Brain pericyte (primary cell): ENCODE measurements around the gene SPATA18.

ENCODE experiments used
- DNase-seq: peaks from one replicate; pipeline ENCODE4 v3.0.0-alpha.2; 2012; ENCODE audit warnings: low read depth, low spot score

SPATA18 gene, protein sequence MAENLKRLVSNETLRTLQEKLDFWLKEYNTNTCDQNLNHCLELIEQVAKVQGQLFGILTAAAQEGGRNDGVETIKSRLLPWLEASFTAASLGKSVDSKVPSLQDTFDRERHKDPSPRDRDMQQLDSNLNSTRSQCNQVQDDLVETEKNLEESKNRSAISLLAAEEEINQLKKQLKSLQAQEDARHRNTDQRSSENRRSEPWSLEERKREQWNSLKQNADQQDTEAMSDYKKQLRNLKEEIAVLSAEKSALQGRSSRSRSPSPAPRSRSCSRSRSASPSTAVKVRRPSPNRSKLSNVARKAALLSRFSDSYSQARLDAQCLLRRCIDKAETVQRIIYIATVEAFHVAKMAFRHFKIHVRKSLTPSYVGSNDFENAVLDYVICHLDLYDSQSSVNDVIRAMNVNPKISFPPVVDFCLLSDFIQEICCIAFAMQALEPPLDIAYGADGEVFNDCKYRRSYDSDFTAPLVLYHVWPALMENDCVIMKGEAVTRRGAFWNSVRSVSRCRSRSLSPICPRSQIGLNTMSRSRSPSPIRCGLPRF

DNA sequence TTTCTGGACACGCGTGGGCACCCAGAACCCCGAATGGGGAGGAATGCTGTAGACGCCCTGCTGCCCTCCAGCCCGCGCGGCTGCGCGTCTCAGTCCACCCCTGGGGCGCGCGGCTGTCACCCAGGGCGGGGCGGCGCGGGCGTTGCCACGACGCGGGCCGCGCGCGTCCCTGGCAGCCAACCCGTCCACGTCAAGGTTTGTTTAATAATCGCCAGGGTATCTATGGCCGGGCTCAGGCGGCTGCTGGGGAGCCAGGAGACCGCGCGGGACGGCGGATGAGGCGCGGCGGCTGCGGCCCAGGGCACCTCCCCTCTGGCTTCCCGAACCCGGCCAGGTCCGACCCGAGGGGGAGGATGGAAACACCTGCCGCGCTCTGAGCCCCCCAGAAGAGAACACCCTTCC, at the start of gene SPATA18:
Gene SPATA18 (plus strand): TSS at position 92 of the 402 bp plus-strand sequence. CDS start 401 bp downstream, outside the sequence.
- no peak for DNase-seq

DNA sequence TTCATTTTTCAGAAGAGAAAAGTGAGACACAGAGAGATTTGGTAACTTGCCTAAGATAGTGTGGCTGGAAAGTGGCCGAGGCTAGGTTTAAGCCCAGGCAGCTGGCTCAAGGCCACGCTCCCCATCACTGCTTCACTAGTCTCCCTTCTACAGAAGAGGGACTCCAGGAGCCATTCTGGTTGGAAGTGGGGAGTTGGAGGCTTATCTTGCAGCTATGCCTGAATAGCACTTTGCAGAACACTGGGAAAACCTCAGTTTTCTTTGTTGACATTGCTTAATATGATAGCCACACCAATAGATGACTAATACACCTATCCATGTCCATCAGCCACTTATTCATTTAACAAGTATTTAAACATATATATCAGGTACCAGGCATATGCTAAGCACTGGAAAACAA, 49.5 kb upstream of the SPATA18 start:
- no peak for DNase-seq

DNA sequence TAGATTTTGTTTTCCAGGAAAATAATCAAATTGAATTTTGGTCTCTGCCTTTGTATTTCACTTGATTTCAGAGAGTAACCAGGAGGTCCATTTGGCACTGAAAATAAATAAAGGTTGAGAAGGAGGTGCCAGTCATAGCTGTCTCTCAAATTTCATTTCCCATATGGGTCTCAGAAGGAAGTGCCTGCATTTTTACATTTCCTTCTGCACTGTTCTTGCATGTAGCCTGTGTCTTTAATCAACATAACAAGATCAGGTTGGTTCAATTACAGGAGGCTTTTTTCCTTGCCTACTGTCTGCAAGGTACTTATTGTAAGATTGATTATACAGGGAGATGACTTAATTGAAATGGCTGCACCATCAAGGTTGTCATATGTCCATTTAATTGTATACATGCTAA, 46.7 kb upstream of the SPATA18 start:
- no peak for DNase-seq

DNA sequence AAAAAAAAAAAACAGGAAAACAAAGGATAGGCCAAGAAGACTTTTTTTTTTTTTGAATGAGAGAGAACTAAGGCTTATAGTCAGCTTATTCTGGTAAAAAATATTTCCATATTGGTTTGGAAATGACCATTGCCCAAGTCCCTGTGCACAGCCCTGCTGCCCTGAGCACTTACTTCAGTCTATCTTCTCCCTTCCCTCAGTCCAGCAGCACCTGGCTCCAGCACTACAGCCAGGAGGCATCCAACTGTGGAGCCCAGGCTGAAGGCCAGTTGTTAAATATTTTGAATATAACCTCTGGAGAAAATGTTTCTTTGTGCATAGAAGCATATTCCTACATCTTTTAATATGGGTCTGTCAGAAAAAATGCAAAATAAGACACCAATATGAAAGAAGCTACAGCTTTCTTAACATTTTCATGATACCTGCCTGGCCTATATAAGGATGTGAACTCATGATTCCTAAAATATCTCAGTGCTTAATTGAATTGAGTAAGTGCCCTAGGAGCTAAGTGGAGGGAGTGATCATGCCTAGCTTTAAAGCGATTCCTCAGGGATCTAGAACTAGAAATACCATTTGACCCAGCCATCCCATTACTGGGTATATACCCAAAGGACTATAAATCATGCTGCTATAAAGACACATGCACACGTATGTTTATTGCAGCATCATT, 45.4 kb upstream of the SPATA18 start:
- no peak for DNase-seq

DNA sequence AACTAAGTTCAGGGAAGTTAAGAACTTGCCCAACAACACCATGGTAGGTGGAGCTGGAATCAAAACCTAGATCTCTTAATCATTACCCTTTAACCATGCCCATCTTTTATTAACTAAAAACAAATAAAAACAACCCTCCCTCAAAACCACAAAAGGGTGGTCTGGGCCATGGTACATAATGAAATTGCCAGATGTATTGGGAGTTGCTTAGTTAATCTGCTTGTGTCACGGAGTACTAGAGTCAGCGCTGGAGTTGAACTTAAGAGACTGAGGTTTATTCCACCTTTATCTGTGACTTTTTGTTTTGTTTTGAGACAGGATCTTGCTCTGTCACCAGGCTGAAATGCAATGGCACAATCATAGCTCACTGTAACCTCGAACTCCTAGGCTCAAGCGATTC, 44.2 kb upstream of the SPATA18 start:
- DNase-seq = no peak

DNA sequence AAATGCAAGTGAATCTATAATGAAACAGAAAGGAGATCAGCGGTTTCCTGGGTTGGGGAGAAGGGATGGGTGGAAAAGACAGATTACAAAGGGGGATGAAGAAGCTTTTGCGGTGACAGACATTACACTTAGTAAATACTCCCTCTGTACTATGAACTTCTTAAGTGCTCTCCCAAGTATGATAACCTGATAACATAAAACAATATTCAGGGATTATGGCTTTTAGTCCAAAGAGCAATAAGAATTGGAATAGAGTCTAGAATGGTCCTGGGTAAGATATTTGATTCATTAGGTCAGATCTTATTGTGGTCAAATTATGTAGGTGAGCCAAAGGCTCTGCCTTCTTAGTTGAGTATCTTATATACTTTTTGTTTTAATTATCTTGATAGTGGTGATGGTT, 40.1 kb upstream of the SPATA18 start:
- DNase-seq = no peak

DNA sequence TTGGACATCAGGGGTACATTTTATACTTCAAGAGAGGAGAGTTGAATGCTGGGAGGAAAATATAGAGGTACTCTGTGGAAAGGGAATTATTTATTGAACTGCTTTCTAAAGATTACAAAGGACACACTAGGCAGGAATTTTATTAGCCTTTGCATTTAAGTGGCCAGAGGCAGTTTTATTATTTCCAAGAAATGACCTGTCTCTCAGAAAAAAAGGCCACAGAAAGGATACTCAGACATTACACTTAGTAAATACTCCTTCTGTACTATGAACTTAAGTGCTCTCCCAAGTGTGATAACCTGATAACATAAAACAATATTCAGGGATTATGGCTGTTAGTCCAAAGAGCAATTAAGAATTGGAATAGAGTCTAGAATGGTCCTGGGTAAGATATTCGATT, 38.5 kb upstream of the SPATA18 start:
- DNase-seq = no peak

GRCh38 chr4:52014903-52015302, 36.2 kb upstream of the SPATA18 start:
- DNase-seq = no peak

DNA sequence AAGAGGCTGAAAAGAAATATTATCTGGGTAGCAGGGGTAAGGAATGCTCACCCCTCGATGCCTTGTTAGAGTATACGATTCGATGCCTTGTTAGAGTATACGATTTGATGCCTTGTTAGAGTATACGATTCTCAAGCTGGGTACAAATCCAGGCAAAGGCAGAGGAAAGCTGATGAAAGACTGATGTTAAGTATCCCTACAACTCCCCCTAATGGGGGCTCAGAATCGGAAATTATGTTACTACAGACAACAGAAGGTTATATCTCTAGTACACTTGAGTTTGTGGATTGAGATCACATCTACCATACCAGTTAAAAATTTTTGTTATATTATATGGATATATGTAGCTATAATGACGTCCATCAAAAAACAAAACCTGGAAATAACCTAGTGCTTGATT, 35.7 kb upstream of the SPATA18 start:
- DNase-seq = no peak

DNA sequence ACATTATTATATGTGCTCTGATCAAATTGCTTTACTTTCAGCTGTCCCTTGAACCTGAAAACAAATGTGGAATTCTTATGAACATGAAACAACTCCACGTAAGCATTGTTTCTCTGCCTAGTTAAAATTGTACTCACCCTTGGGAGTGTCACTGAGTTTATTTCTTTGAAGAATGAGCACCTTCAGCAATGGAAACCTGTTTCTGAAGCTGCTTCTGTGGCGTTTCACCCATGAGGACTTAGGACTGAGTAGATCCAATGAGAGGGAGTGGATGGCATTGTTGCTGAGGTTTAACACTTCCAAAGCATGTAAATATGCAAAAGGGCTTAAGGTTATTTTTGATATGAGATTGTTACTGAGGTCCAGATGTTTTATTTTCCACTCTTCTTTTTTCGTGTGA, 34.1 kb upstream of the SPATA18 start:
- no peak for DNase-seq

- DNase-seq = no peak
Measured at GRCh38 chr4:52017814-52018213, 33.3 kb upstream of the SPATA18 start.

DNA sequence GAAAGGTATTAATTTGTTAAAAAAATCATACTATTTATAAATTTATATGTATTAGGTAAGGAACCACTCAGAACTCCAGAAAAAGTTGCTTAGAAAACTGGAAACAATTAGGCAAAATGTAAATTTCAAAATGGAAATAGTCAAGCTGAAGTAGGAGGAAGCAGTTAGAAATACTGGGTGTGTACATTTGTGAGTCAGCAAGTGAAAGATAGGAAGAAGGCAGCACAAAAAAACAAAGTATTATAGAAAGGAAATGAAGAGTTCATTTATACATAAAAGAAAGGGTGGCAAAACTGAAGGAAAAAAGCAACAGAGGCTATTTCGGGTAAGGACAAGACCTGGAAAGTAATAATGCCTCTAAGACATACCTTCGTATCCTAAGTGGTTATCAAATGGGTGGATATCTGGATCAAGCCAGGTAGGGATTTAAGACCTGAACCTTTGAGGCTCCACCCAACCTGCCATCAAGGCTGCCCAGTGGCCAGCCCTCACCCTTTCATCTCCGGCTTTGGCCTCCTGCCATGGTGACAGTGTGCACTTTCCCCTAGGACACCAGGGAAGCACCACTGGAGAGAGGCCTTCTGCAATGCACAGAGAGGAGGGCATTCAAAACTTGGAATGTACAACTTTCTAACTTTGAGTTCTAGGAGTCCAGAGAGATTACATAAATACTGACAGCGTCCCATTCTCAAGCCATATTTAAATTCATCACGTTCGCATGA, 31.0 kb upstream of the SPATA18 start, which contains the start of gene LRRC66:
Gene LRRC66 (minus strand): TSS at position 428 of the 722 bp plus-strand sequence. CDS start 2,750 bp downstream, outside the sequence.
- no peak for DNase-seq

DNA sequence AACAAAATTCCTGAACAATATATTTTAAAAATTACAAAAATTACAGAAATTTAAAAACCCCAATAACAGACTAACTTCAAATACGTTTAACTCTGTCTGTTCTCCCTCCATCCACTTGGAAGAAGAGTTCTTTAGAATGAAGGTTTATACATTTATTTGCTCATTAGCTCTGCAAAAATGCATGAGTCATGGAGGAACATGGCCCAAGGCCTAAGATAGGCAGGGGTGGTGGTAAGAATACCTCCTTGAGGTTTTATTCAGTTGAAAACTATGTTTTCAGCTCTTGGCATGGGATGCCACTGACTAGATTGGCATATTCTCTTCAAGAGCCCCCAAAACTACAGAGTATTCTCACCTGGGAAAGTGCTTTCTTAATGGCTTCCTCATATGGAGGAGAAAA, 22.1 kb upstream of the SPATA18 start:
- no peak for DNase-seq

- no peak for DNase-seq
Measured at GRCh38 chr4:52032005-52032404, 19.1 kb upstream of the SPATA18 start.

DNA sequence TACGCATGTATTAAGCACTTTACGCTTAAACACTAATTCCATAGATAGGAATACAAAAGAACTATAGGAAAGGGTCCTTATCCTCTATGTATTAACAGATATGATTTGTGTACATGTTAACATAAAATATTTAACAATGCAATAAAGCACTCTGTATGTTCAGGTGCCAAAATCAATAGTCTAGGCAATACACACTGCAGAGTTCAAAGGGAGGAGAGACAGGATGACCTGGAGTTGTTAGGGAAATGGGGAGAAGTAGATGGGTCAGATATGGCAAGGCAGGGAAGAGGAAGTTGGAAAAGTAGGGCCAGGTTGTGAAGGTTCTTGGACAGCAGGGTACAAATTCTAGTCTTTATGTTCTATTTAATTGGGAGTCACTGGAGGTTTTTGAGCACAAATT, 15.9 kb upstream of the SPATA18 start:
- no peak for DNase-seq

- DNase-seq = no peak
Measured at GRCh38 chr4:52036886-52037530, 14.1 kb upstream of the SPATA18 start.

GRCh38 chr4:52037689-52038102, 13.4 kb upstream of the SPATA18 start:
- DNase-seq = no peak

DNA sequence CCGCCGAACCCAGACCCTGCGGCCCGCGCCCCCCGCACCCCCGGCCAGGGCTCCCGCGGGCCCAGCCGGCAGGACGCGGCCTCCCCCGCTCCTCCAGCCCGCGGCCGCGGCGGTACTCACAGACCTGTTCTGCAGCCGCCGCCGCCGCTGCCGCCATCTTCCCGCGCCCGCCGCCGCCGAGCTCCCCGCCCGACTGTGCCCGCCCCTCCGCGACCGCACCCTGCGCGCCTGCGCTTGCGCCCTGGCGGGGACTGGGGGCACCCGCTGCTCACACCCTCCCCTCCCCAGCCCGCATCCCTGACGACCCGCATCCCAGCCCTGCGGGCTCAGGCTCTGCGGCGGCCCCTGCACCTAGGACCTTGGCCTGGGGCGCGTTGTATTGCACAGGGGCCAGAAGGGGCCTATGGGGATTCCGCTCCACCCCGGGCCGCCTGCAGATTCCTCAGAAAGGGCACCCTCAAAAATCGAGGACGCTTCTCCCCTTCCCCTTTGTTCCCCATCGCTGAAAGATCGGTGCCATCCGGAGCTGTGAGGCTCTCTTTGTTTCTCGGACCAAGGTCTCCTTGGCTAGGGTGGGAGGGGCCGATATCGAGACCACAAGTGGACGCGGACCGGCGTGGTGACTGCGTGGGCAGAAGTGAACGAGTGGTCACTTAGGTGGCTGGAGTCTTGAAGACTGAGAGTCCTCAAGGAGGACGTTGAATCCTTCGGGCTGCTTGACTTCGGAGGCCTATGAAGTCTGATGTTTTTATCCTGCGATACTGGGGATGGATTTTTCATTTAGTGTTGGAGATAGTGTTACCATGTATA, 12.8 kb upstream of the SPATA18 start, which contains the start of gene SGCB:
Gene SGCB (minus strand): TSS at position 197 of the 810 bp plus-strand sequence. CDS start 40 bp downstream, at position 157.
- no peak for DNase-seq

- no peak for DNase-seq
Measured at GRCh38 chr4:52045028-52045427, 6.1 kb upstream of the SPATA18 start.

DNA sequence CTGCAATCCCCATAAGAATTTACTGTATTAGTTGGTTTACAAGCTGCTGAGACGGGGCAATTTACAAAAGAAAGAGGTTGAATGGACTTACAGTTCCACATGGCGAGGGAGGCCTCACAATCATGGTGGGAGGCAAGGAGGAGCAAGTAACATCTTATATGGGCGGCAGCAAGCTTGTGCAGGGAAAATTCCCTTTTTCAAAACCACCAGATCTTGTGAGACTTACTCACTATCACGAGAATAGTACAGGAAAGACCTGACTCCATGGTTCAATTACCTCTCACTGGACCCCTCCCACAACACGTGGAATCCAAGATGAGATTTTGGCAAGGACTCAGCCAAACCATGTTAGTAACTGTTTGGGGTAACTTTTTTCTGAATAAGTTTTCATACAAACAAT, 1.8 kb upstream of the SPATA18 start:
- no peak for DNase-seq
